ENCODE data around the gene HOXA9.

HOXA9 gene

GRCh38 chr7:27114881-27115220 lies 50.5 kb downstream of the HOXA9 start:
- no peak overlapping the region for H3K4me3 ChIP-seq (ENCODE audit: low read depth, low read length)
- no peak for DNase-seq (ENCODE audit: low read depth)
- no peak for TF ChIP-seq CTCF (IDR thresholded peaks at IDR 0.05; ENCODE audit: low read depth, low read length, missing control alignments)

GRCh38 chr7:27113991-27114769 lies 51.2 kb downstream of the HOXA9 start:
- no peak overlapping the region for H3K4me3 ChIP-seq (ENCODE audit: low read depth, low read length)
- TF ChIP-seq CTCF (IDR thresholded peaks at IDR 0.05; ENCODE audit: low read depth, low read length, missing control alignments) = no peak
- no peak for DNase-seq (ENCODE audit: low read depth)

GRCh38 chr7:27112955-27113949 lies 52.1 kb downstream of the HOXA9 start:
- TF ChIP-seq CTCF (IDR thresholded peaks at IDR 0.05; ENCODE audit: low read depth, low read length, missing control alignments) = no peak
- H3K4me3 ChIP-seq (ENCODE audit: low read depth, low read length) = no peak overlapping the region
- DNase-seq (ENCODE audit: low read depth) = no peak
